NCI-H510A (cell line): ENCODE results near the gene TPCN2.
A peak's percentile ranks its signal among the peaks of the same experiment; 100 is the strongest.

Source experiments
- DNase-seq: peaks from one replicate; lab custom pipeline; 2025; lab: John Stamatoyannopoulos, UW

TPCN2 gene

DNA sequence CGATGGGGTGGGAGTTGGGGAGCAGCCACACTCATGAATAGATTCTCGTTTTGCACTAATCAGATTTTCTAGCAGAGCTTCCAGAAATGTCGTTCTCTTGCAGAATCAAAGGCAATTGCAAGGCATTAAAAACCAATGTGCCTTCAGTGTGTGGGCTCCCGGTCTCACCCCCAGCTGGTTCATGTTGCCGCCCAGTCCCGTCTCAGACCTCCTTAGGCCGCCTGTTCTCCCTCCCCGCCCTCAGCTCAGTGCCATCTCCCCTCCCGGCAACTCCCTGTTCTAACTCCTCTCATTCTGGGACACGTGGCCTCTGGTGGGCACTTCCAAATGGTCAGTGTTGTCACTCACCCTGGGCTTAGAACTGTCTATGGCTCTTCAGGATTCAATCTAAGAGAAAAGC, 64.5 kb downstream of the TPCN2 start:
- no peak for DNase-seq

DNA sequence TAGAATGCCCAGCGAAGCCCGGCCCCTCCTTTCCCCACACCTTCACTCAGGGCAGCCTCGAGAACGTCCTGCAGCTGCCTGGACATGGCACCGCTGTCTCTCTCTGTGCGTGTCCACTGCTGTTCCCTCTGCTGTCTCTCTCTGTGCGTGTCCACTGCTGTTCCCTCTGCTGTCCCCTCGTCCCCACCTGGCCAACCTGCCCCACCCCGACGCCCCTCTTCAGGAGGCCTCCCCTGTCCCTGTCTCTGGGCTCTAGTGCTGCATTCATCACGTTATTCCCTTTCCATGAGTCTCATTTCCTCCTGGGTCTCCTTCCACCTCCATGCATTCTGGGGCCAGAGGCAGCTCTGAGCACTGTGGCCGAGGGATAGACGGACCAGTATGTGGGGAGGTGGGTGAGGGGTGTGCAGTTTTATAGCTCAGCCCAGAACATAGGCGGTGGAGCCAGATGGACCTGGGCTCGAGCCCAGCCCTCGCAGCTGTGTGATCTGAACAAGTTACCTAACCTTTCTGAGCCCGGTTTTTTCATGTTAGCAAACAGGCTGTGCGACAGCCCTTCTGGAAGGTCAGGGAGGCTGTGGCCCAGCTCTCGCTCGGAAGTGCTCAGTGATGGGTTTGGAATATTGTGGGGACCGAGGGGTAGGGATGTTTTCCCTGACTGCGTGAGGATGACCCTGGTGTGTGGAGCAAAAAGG, 65.1 kb downstream of the TPCN2 start:
- DNase-seq = no peak

DNA sequence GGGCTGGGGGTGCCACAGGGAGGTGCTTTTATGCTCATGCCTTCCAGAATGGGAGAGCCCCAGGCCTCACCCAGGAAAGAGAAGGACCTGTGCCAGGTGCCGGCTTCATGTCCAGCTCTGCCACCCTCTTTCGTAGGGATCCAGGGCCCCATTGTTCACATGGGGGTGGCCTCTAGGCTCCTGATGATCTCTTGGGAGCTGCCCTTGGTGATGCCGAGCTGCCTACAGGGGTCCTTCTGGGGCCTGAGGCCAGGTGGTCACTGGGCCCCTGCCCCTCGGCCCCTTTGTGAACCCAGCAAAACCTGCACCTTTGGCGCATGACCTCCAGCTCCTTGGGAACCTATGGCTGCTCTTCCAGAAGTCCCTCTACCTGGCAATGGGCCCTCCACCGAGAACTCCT, 65.6 kb downstream of the TPCN2 start:
- DNase-seq = no peak

DNA sequence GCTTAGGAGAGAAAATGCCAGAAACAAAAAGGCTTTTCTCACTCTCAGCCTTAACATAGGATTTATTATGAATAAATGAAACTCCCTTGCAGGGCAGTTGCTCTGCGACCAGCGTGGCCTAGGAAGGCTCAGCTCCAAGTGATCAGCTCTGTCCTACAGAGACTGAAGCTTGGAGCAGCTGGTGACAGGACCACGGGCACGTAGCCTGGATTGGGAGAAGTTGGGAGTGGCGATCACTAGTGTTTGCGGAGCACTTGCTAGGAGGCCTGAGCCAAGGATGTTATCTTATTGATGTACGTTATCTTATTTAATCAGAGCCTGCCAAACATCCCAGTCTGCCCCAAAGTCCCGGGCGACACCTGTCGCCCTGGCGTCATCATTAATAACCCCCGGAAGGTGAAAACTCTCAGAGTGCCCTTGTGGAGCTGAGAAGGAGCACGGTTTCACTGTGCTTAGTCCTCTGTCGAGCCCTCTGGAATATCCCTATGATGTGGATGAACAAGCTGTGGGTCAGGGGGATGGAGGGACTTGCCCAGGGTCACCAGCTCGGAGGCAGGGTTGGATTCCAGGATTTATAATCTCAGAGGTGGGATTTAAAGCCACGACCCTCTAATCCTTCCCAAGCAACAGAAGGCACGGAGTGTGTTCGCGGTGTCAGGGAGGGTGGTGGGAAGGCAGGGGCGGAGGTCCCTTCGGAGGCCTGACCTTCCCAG, 66.2 kb downstream of the TPCN2 start:
- no peak for DNase-seq

DNA sequence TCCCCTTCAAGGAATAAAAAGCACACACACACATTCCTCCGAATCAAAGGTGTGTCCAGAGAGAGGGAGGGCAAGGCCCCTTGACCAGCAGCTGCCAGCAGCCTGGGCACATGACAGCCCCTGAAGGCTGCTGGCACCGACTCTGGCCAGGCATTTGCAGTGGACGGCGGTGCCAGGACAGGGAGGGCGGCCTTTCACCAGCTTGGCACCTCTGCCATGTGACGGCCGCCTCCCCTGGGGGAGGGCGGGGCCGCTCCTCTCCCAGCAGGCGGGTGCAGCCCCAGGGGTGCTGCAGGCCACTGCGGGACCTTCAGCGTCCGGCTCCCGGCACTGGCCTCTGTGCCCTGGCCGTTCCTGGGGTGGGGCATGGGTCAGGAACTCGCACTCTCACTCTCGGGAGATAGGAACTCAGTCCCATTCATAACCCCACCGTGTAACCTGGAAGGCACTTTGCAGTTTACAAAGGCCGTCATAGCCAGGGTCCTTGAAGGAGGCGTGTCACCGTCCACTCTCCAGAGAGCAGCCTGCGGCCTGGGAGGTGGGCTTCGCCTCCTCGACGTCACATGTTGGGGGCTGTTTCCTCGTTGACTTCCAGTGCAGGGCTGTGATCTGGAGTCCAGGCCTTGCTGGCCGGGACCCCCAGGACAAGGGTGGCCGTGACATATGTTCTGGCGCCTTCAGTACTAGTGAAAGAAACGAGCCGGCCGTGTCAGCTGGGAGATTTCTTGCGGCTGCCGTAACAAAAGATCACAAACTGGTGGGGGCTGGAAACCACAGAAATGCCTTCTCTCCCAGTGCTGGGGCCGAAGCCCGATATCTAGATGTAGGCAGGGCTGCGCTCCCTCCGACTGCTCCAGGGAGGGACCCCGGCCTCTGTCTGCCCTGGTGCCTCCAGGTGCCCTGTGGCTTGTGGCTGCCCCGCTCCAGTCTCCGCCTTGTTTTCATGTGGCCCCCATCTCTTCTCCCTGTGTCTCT, 67.1 kb downstream of the TPCN2 start:
- no peak for DNase-seq

DNA sequence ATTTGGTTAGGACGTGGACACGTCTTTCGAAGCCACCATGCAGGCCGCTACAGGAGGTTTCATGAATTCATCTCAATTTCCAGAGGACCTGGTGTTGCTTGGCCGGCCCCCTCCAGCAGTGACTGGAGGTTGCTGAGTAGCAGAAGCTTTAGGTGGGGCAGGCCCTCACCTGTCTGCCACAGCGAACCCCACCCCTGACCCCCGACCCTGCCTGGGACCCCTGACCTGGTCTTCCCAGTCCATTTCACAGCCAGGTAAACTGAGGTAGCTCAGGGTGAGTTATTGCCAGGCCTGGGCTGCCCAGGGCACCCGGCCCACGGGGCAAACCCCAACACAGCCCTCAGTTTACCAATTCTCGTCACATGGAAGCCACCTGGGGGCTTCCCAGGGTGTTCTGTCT, 67.9 kb downstream of the TPCN2 start:
- DNase-seq = no peak

DNA sequence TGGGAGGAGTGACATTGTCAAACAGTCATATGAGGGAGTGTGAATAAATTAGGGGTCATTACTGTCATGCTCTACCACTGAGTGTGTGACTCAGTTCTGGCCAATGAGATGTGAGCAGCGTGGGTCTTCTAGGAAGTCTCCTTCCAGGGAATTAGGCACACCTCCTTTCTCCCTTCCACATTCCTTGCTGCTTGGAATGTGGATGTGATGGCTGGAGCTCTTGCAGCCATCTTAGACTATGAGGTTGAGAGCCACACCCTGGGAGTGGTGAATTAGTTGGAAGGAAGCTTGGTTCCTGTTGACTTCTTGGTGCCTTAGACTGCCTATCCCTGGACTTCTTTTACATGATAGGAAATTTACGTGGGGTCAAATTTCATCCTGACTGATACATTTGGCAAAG, 70.5 kb downstream of the TPCN2 start:
- no peak for DNase-seq

DNA sequence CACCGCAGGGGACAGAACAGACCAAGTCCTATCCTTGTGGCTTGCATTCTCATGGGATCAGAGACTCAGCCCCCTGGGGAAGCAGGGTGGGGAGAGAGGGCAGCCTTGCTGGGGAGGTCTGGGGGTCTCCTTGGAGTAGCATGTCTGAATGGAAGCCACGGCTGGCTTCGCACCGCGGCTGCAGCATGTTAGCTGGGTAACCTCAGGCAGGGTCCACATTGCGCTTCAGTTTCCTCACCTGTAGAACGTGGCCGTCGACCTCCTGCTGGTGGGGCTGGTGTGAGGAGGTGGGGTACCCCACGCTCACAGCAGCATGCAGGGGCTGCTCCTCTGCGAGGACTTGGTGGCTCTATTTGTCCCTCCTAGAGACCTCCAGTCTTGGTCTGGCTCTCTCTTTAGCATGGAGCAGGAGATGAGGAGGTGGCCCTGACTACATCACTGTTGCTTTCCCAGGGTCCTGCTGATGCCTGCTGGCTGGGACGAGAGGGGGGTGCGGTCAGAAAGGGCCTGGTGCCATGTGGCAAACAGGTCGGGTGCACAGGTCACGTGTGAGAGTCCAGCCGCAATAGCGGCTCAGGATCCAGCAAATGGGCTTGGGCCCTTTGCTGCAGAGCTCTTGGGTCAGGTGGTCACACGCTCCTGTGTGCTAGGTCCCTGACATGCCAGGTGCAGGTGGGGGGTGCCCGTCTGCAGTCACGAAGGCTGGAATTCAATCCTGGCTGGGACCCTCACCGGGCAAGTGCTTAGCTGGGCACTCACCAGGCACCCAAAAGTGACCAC, 71.6 kb downstream of the TPCN2 start:
- no peak for DNase-seq

DNA sequence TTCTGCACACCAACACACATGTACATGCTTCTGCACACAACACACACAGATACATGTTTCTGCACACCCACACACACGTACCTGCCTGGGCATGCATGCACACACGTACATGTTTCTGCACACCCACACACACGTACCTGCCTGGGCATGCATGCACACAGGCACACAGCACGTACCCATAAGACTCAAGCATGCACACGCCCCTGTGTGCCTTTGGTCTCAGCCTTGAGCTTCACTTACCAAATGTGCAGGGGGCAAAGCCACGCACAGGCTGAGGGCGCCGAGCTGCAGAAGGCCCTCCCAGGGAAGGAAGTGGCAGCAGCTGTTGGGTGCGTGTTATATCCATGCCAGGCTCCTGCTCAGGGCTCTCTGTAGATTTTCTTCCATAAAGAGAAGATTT, 72.3 kb downstream of the TPCN2 start:
- DNase-seq = no peak

DNA sequence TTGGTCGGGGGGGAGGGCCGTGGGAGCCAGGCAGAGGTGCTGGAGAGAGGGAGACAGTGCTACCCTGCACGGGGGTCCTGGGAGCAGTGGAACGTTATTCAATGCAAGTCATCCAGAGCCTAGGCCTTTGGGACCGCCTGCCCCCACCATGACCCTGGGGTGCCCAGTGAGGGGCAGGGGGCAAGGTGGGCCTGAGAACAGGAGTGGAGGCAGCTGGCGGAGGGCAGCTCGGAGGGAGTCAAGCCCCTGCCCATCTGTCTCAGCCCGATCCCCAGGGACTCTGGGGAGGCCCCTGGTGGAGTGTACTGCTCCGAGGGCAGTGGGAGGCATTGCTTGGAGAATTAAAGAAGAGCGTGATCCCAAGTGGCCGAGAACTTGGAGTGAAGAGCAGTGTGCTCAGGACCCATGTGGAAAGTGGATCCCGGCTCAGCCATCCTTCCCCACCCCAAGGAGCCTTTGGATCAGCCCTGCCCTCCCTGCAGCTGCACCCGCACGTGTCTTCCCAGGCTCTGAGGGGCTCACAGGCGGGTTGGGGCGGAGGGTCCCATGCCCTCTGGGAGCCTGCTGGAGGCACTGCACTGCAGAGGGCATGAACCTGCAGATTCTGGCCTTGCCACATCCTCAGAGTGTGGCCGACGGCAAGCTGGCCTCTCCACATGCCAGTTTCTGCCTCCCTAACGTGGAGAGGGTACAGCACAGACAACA, 73.0 kb downstream of the TPCN2 start:
- no peak for DNase-seq

DNA sequence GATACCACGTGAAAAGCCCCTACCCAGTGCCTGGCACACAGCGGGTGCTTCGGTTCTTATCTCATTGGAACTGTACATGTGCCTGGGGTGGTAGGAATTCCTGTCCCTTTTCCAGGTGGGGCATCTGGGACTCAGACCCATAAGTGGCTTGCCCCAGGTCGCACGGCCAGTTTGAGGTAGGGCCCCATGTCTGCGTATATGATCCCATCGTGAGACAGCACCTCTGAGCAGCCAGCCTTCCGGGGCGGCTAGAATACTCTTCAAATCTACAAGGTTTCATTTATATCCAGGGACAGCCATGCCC, 73.5 kb downstream of the TPCN2 start:
- no peak for DNase-seq

DNA sequence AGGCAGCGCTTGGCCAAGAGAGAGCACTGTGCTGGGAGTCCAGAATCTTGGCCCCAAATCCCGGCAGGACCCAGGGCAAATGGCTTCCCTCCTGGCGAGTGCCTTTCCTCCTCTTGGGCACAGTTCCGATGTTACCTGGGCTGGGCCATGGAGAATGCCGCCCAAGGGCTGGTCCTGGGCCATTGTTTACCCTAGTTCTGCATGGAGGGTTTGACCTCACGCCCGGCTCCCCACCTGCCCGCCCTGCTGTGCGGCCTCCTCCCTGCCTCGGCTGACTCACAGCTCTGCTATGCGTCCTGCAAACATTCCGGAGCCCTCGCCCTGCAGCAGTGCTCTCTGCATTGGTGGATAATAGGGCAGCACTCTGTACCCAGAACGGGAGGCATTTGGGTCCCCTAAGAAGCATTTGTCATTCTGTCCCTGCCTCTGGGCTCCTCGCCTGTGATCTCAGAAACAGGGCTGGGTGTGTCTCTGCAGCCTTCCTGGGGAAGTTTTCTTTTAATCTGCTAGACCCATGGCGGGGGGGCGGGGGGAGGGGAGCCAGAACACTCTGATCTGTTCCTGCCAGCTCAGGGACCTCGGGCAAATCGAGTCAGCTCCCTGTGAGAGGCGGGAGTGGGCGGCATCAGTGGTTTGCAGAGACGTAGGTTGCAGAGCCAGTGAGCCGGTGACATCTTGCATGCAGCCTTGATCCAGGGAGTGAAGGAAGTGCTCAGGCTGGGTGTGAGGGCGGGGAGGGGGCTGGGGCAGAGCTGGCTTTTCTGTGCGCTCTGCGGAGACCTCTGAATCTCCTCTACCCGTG, 74.1 kb downstream of the TPCN2 start:
- peak; percentile 15 for DNase-seq

DNA sequence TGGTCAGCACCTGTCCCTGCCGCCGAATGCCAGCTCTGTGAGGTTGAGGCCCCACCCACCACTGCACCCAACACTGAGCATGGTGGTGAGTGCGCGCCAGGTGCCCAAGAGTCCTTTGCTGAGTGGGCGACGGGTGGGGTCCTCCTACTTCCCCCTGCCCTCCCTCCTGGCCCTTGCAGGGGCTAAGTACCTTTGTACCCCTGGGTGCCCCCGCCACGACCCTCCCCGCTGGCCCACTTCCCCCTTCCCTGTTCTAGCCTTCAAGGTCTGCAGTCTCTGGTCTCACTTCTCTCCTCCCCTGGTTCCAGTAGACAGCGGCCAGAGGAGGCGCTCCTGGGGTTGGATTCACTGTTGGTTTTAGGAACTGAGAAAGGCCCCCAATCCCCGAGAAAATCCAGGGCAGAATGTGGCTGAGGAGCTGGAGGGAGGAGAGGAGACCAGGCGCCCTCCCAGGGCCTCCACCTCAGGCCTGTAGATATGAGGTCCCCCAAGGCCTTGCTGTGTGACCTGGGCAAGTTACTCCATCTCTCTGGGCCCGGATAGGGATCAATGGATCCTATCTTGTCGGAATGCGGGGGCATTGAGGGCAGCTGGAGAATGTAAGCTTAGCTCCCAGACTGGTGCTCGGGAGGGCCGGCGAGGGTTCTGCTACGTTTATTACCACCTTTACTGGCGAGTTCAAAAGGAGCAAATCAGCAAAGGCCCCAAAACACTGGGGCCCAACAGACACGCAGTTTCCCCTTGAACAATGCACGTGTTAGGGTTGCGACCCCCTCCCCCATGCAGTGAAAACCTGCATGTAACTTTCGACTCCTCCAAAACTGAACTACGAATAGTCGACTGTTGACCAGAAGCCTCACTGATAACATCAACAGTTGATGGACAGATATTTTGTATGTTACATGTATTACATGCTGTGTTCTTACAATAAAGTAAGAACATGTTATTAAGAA, 75.1 kb downstream of the TPCN2 start:
- no peak for DNase-seq

DNA sequence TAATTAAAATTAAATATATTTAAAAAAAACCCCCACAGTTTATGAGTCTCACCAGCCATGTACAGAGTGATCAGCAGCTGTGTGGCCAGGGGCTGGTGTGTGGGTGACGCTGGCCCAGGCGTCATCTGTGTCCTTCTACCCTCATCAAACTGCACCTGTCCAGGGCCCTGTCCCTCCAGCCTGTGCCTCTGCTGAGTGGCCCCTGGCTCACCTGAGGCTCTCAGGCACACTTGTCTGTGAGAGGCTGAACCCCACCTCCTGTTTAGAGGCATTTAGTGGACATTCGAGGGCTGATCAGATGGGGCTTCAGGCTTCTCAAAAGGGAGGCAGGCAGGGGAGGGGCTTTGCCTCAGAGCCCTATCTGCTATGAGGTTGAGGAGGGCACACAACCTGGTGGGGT, 77.1 kb downstream of the TPCN2 start:
- no peak for DNase-seq

DNA sequence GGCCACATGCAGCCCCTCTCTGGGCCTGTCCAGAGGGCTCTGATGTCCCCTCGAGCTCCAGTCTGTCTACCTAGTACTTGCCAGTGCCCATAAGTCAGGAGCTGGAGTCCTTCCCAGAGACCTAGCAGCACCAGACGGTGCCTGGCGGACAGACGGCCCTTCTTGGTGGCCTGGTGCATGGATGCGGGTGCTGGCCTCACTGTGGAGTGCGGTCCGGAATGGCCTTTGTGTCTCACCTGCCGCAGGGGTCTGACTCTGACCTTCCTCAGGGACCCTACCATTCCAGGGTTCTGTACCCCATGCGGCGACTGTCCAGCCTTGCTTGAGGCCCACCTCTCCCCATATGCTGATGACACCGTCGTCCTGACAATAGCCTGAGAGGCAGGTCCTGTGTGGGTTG, 77.6 kb downstream of the TPCN2 start:
- DNase-seq = no peak

DNA sequence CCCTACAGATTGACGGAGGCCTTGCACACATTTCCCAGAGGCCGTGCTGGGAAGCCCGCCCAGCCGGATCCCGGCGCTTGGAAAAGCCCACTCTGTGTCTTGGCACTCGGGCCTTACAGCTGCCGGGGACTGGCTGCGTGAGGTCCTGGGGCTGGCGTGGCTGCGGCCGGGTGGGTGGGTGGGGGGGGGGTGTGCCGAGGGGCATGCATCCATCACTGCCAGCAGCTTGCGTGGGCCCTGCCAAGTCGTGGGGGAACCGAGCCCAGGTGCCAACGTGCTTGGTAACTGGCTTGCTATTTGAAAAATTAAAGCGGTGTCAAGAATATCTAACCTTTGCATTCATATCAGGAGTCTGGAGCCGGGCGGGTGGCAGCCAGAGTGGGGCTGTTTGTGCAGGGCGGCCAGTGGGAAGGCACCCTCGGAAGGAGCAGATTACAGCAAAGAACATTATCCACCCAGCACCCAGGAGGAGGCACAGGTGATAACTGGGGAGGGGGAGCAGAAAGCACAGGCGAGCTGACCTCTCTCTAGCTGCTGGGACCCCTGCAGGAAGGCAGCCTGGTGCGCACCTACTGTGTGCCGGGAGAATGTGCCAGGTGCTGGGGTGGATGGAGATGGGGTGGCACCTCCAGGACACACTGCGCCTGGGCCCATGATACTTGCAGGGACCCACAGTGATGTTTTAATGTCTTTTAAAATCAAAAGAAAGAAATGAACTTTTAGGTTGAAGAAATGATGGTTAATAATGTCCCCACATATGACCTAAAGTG, 78.5 kb downstream of the TPCN2 start:
- no peak for DNase-seq

DNA sequence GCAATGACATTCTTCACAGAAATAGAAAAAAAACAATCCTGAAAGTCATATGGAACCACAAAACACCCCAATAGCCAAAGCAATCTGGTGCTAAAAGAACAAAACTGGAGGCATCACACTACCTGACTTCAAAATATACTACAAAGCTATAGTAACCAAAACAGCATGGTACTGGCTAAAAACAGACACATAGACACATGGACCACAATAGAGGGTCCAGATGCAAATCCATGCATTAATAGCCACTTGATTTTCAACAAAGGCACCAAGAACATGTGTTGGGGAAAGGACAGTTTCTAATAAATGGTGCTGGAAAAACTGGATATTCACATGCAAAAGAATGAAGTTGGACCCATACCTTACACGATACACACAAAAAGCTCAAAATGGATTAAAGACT, 79.2 kb downstream of the TPCN2 start:
- no peak for DNase-seq

DNA sequence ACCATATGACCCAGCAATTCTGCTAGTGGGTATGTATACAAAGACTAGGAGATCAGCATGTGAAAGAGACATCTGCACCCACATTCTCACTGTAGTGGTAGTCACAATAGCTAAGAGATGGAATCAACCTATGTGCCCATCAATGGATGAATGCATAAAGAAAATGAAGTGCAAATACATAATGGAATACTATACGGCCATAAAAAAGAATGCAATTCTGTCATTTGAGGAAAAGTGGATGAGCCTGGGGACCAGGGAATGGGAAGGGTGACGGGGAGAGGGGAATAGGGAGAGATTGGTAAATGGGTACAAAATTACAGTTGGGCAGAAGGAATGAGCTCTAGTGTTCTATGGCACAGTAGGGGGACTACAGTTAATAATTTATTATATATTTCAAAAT, 80.3 kb downstream of the TPCN2 start:
- DNase-seq = no peak

DNA sequence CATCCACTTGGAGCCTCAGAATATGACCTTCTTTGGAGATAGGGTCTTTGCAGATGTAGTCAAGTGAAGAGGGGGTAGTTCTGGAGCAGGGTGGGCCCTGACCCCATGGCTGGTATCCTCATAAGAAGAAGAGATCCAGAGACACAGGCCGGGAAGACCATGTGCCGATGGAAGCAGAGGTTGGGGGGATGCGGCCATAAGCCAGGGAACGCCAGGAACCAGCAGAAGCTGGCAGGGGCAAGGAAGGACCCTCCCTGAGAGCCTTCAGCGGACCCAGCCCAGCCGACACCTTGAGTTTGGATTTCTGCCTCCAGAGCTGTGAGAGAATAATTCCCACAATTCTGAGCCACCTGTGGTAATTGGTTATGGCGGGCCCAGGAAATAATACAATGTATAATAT, 80.9 kb downstream of the TPCN2 start:
- DNase-seq = no peak
